GM21515 (cell line): ENCODE results near the gene HIGD1C.
"Not testable (repeated sequence)": the region's sequence is repeated elsewhere in the genome, so short reads cannot be mapped to it uniquely, and the experiment has no call there.

ENCODE experiments used
- ATAC-seq: cut with Tn5 transposase; IDR thresholded peaks from one replicate; pipeline ENCODE4 v1.9.1; 2021; ENCODE audit not compliant: unreplicated experiment

HIGD1C gene

DNA sequence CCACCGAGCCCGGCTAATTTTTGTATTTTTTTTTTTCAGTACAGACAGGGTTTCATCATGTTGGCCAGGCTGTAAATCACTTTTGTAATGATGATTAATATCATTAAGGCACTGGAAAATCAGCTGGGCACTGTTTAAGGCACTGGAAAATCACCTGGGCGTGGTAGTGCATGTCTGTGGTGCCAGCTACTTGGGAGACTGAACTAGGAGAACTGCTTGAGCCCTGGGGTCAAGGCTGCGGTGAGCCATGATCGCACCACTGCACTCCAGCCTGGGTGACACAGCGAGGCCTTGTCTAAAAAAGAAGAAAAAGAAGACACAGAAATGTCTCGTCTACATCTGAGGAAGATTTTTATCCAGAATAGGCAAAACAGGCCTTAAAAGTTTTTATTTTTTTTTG is 61.1 kb downstream of the HIGD1C start:
- no peak for ATAC-seq

DNA sequence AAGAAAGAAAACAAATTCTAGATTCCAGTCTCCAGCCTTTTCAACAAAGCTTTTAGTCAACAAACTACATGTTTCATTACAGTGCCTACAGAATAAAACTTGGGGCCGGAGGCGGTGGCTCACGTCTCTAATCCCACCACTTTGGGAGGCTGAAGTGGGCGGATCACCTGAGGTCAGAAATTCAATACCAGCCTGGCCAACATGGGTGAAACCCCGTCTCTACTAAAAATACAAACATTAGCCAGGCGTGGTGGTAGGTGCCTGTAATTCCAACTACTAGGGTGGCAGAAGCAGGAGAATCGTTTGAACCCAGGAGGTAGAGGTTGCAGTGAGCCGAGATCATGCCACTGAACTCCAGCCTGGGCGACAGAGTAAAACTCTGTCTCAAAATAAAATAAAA is 62.1 kb downstream of the HIGD1C start:
- ATAC-seq, result not testable (repeated sequence)

DNA sequence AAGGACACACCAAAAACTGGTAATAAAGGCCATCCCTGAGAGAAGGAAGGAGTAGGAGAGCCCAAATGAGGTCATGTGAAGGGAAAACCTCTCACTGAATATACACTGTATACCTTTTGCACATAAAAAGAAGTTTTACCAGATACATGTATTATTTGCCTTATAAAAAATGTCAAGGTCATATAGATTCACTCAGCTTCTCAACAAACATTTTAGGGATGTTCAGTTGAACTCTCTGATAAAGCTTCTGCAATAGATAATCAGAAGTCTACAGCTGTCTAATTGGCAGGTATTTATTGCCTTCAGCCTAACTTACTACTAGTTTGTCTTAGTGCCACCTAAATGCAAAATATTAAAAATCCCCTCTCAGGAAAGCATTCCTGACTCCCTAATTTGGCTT is 65.1 kb downstream of the HIGD1C start:
- no peak for ATAC-seq

- ATAC-seq, result no peak
These were observed 66.6 kb downstream of the HIGD1C start for GRCh38 chr12:51018956-51019355.

DNA sequence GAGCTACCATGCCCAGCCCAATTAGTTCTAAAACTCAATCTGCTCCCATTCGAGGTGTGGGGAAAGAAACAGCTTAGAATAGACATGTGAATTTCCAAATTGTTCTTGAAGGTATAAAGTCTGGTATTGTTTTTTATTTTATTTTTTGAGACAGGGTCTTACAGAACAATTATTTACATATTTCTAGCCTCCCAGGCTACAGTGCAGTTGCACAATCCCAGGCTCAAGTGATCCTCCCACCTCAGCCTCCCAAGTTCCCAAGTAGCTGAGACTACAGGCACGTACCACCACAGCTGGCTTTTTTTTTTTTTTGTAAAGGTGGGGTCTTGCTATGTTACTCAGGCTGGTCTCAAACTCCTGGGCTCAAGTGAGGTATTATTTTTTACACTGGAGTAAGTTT is 67.6 kb downstream of the HIGD1C start:
- ATAC-seq, result no peak
